ENCODE results near the gene CHGA.

Gene CHGA

DNA sequence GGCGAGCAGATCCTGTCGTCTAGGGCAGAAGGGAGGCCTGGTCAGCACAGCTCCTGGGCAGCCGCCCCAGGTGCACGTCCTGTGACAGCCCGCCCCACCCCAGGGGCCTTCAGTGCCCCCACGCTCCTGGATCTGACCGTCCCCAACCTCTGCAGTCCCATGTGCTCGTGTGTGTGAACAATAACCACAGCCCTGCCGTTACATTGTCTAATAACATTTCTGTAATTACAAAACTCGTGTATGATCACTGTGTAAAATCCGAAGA lies 39.8 kb downstream of the CHGA start:
- DNase-seq: no peak

DNA sequence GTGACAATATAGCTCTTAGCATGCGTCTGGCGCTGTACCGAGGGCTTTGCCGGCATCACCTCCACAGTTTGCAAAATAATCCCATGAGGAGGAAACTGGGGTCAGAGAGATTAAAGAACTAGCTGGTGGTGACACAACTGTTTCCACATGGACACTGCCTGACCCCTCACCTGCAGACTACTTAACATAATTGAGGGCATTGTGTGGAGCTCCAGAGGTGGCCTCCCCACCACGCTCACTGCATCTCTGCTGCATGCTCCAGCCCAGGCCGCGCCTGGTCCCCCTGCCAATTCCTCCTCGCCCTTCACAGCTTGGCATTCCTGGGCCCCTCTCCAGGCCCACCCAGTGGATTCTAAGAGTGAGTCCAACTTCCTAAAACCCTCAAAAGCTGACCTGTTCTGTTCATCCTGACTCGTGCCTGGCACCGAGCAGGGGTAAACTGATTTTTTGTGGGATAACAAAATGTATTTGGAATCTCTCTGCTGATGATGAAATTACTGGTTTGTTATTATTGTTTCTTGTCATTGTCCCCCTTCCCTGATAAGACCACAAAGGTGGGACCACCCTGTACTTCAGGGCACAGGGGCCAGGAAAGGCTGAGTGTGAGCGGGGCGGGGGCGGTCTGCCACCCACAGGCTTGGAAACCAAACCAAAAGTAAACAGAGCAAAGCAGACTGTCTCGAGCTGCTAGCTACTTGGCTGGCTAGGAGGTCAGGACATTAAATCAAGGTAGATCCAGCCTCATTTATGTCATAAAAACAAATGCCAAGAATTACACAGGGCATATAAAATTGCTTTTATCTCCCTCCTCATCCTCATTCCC lies 40.6 kb downstream of the CHGA start:
- DNase-seq: no peak

DNA sequence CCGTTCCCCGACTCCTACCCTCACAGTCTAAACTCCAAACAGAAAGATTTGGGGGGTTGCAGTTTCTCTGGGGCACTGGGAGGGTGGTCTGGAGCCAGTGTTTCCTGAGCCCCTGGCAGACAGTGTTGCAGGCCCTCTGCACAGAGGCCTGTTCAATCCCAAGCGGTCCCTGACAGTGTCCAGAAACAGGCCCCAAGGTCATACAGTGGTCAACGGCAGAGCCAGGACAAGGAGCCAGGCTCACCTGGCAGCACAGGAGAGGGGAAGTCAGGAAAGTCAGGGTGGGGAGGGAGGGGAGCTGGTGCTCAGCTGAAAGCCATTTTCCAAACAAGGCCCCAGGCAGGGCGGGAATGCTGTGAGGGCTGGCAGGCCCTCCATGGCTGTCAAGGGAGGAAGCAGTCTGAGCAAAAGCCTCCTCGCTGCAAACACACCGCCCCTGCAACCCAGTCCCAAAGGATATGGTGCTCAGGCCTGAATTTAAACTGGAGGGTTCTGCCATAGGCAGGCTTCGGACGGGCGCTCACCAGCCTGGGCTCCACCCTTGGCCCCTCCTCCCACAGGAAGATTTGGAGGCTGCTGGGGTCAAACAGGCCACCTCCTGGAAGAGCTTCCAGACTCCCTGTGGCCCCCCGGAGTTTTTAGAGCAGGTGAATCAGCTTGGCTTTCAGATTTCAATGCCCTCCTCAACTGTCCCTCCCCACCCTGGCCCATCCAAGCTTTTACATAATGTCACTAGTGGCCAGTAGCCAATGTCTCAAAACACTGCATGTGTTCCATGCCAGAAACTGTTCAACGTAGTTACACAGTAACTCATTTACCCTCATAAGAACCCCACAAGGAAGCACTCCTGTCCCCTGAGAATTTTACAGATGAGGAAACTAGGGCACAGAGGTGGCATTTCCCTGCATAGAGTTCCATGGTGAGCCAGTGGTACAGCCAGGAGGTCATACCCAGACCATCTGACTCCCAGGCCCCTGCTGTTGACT lies 41.5 kb downstream of the CHGA start:
- DNase-seq: no peak

DNA sequence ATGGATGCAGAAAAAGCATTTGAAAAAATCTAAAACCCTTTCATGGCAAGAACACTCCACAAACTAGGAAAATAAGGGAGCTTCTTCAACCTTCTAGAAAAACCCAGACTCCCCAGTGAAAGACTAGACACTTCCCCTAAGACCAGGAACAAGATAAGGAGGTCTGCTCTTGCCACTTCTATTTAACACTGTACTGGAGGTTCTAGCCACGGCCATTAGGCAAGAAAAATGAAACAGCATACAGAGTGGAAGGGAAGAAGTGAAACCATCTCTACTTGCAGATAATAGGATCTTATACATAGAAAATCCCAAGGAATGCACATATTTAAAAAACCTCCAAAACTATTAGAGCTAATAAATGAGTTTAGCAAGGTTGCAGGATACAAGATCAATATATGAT lies 42.3 kb downstream of the CHGA start:
- no peak for DNase-seq

DNA sequence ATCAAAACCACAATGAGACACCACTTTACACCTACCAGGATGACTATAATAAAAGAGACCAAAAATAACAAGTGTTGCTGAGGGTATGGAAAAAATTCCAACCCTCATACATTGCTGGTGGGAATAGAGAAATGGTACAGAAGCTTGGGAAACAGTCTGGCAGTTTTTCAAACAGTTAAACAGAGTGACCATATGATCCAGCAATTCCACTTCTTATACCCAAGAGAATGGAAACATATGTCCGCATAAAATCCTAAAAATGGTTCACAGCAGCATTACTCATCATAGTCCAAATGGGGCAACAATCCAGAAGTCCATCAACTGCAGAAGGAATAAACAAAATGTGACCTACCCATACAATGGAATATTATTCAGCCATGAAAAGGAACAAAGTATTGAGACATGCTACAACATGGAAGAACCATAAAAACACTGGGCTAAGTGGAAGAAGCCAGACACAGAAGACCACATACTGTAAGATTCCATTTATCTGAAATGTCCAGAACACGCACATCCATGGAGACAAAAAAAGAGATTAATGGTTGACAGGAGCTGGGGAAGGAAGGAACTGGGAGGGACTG lies 44.5 kb downstream of the CHGA start:
- no peak for DNase-seq

DNA sequence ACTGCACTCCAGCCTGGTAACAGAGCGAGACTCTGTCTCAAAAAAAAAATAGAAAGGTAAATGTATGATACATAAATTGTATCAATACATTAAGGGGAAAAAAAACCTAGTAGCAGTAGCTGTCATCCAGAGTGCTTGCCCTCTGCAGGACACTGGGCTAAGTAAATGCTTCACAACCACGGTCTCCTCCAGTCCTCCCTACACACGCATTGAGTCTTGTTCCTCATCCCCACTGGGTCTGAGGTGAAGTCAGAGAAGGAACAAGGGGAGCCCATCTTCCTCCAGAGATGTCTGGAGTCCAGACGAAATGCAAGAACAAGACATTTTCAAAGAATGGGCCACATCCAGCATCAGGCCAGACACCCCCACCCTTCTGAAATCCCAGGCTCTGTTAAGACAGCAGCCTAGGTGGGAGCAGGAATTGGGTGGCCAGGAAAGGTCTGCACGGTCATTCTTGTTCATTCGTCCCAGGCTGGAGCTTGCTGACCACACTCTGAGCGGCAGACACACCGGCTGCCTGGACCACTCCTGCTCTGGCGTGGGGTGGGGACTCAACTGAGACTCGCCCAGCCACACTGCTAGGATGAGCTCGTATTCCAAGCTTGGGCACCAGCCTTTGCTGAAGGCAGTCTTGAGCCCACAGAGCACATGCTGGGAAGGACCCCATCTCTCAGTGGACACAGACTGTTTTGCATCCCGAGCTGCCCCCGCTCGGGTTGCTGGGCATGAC lies 45.5 kb downstream of the CHGA start:
- DNase-seq: no peak

DNA sequence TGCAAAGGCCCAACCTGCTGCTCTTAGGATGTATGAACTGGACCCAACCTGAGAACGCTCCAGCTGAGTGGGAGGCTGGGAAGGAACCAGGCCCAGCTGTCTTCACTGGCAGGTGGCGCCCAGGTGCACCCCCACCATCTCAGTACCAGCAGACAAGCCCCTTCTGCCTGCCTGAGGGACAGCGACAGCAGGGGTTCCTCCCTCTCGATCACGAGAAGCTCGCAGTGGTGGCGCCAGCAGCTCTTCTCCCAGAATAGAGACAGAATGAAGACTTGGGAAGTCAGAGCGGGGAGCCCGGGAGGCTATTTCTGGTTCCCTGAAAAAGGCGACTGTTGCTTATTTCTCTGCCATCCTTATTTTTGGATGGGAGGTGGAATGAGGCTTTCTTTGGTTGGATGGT lies 46.5 kb downstream of the CHGA start:
- no peak for DNase-seq

DNA sequence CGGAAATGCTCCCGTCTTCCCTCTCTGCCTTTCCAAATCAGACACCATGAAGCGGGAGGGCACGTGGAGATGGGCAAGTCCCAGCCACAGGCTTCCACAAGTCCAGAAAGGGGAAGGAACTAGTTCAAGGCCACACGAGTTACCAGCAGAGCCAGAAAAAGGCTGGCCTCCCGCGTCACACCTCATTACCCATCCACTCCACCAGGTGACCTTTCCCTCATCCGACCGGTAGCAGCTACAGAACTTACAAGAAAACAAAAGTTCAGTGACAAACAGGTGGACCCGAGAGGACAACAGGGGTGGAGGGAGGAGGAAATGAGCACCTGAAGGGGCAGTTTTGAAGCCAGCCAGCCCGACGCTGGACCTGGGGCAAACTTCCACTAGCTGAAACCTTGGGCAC lies 46.9 kb downstream of the CHGA start:
- no peak for DNase-seq

DNA sequence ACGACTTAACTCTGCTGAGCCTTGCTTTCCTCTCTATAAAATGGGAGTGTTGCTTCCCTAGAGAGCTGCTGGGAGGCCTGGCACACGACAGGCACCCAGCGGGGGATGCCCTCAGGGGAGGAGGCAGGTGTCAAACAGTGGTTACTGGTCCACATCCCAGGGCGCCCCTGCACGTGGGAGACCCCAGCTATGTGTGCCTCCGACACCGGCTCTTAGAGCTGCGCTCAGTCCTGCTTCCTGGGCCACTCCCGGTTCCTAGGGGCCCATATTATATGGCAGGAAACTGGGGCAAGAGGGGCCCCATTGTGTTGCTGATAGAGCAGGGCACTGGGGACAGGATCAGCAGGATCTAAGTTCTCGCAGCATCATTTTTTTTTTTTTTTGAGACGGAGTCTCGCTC lies 47.3 kb downstream of the CHGA start:
- DNase-seq: no peak

DNA sequence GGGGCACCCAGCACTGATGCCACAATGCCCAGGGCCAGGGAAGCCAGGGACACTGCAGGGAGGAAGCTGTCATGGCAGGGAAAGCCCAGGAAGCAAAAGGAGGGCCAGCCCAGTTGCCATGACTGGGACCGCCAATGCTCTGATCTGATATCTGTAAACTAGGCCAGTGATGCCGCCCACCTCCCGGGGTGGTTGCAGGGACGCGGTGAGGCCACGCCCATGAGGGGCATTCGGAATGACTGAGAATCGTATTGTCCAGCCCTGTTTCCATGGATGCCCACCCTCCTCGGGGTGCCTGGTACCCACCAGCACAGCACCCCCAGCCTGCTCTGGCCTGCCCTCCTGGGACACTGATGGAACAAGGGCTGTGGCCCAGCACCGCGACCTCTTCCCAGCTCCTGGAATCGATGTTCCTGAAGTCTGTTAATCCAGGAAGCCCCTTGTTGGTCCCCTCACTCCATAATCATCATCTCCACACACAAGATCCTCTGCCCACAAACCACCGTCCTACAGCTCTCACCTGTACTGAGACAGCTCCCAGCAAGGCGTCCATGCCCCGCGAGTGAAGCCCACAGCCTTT lies 48.7 kb downstream of the CHGA start:
- DNase-seq: no peak

DNA sequence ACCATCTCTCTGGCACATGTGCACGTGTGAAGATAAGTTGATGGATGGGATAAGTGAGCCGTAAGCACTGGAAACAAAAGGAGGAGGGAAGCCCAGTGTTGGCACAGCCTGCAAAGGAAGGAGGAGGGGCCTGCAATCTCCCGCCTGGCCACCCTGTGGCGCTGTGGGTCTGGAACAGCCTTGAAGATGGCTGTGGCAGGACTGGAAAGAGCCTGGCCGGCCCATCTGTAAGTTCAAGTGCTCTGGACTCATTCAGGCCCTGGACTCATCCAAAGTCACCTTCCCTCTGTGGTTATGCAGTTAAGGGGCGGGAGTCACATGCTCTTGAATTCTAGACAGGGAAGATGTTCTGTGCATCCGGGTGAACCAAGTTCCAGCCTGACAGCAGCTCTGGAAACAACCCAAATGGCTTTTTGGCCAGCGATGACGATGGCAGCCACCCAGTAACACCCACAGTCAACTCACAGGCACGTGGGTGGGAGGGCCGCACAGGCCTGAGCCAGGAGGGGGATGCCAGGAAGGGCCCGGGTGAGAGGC lies 50.4 kb downstream of the CHGA start:
- DNase-seq: no peak

DNA sequence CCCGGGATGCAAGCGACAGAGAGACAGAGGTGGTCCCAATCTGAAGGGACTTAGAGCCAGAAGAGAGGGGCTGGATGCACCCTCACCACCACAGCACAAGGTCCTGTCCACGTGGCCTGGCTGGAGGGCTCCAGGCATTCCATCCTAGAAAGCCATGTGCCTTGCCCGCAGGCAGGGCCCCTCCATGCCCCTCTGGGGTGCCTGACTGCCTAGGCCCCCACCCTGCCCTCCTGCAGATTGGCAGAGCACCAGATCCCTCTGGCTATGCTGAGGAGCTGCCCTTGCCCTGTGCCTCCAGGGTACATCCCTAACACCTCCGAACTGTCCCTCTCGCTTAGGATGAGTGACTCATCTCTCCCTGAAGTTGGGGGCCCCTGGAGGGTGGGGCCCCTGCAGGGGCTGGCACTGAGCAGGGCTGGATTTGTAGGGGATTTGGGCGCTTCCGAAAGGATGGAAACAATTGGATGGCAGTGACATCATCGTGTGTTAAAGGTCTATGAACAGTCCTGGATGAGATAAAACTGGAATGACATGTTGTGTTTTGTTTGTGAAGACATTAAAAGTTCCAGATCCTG lies 50.9 kb downstream of the CHGA start:
- no peak for DNase-seq

DNA sequence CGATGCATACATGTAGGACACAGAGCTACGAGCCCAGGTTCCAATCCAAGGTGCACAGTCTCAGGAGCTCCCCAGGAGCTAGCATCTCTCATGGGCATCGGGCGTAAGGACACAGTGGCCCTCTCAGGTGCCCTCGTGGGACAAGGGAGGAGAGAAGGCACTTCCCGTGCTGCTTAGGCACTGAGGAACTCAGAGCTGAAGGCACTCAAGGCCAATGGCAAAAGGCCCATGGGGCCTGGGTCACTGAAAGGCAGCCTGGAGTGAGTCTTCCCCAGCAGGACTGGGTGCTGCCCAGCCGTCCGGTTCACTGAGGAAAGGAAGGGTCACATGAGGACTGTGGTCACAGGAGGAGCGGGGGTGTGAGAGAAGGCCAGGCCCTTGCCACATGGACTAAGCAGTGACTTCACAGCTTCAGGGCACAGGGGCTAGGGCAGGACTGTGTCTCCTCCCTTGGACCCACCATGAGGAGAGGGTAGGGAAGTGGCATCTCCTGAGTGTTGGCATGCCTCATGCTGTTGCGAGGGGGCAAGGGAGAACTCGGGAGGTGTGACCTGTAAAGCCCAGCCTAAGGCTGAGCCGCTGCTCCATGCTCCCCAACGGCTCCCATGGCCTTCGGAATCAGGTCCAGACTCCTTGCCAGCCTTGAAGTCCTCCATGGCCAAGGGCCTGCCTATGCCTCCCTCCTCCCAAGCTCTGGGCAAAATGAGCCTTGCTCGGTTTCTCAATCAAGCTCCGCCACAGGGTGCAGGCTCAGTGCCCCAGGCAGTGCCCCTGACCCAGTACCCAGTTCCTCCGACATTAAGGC lies 51.8 kb downstream of the CHGA start:
- no peak for DNase-seq

DNA sequence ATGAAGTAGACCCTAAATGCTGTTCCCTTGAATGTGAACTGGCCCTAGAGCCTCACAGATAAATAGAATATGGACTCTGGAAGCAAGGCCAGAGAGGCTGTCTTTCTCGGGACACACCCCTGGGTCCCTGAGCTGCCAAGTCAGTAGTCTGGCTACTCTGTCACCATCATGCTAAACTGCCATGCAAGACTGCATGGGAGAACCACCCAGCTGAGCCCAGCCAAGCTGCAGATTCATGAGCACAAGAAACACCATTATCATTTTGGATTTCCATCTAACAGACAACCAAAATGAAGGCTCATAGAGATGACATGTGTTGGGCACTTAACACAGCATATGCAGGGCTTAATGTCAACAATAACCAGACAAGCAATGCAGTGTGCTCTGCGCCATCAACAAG lies 53.3 kb downstream of the CHGA start:
- no peak for DNase-seq

DNA sequence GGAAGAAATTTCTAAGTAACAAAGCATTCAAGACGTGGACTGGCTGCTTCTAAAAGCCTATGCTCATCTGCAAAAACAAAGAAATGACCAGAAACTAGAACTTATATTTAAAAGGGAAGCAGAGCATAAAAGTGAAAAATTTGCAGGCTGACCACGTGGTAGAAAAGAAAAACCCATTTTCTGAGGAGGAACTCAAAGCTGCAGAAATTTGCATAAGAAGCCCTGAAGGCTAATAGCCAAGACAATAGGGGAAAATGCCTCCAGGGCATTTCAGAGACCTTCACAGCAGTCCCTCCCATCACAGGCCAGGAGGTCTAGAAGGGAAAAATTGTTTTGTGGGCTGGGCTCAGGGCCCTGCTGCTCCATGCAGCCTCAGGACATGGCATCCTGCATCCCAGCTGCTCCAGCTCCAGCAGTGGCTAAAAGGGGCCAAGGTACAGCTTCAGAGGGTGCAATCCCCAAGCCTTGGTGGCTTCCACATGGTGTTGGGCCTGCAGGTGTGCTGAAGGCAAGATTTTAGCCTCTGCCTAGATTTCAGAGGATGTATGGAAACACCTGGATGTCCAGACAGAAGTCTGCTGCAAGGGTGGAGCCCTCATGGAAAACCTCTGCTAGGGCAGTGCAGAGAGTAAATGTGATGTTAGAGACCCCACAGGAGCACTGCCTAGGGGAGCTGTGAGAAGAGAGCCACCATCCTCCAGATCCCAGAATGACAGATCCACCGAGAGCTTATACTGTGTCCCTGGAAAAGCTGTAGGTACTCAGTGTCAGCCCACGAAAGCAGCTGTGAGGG lies 55.5 kb downstream of the CHGA start:
- DNase-seq: no peak

DNA sequence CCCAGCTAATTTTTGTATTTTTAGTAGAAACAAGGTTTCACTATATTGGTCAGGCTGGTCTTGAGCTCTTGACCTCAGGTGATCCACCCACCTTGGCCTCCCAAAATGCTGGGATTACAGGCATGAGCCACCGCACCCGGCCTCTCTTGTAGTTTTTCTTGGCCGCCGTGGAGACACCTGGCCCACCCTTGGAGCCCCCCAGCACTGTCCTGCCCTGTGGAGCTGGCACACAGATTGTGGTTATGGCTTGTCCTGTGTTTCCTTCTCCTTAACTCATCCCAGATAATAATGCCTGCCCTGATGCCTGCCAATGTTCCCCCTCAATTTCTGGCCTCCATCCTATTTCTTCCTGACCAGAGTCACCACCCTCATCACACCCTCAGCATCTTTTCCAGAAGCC lies 57.9 kb downstream of the CHGA start:
- DNase-seq: no peak

DNA sequence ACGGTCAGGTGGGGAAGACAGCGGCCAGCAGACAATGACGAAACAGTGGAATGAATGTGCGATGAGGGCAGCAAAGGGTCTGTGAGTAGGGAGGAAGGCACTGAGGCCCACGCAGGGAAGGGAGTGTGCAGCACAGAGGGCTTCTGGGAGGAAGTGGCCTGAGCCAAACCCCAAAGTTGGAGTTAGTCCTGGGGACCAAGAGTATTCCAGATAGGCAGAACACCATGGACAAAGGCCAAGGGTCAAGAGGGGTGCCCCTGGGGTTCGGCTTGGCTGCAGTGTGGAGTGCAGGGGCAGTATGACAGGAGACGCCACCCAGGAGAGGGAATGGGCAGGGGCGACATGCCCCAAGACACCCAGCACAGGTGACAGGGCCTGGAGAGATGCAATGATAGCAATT lies 58.8 kb downstream of the CHGA start:
- DNase-seq: no peak

DNA sequence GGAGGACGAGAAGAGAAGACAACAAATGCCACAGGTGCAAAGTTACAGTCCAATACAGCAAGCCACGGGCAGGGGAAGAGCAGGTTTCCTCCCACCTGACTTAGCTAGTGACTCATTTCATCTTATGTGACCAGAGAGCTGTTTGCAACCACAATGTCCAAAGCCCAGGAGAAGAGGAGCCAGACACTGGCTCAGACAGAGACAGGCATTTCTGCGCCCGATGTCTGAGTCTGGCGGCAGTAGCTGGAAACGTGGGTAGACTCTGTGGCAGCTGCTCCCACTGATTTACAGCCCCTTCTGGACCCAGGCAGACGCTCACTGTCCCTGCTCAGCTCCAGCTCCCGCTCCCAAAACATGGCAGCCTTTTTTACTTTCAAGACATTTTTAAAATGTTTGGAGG lies 60.0 kb downstream of the CHGA start:
- DNase-seq: no peak

DNA sequence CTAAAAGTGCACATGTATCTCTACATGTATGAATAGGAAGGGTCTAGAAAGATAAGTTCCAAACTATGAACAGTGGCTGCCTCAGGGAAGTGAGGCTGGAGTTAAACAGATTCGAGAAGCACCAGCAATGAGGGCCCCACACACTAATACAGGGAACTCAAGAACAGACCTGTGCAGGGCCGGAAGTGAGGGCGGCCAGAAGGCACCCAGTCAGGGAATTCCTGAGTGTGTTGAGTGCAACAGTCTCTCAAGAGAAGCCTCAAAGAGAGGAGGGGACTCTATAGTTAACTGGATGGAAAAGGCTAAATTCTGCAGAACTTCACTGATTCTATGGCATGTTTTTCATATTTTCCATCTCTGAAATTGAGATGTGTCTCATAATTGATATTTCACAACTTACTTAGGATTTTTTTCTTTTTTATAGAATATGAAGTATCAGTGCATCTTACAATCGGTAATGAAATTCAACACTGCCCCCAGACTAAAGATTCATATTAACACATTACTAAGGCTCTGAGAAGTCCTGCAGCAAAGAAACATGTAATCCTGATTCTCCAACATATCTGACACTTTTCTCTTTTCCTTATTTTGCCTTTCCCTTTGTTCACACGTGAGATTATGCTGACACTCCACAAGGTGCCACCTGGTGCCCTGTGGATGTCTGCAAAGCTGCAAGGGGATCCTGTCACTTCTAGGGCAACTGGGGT lies 61.3 kb downstream of the CHGA start:
- DNase-seq: no peak
